ENCODE results near the gene PLD1.

The PLD1 gene

GRCh38 chr3:171620825-171621434 is 189.4 kb downstream of the PLD1 start:
- no peak for DNase-seq (ENCODE audit: low read depth, low spot score)

GRCh38 chr3:171616798-171617197 is 193.5 kb downstream of the PLD1 start:
- DNase-seq (ENCODE audit: low read depth, low spot score), result no peak

- DNase-seq (ENCODE audit: low read depth, low spot score), result no peak
These were observed 194.6 kb downstream of the PLD1 start for GRCh38 chr3:171615686-171616085.

- DNase-seq (ENCODE audit: low read depth, low spot score), result no peak
These were observed 195.0 kb downstream of the PLD1 start for GRCh38 chr3:171615281-171615680.

GRCh38 chr3:171614318-171614921 is 195.9 kb downstream of the PLD1 start:
- DNase-seq (ENCODE audit: low read depth, low spot score), result peak; percentile 71

- DNase-seq (ENCODE audit: low read depth, low spot score), result no peak
These were observed 202.8 kb downstream of the PLD1 start for GRCh38 chr3:171607452-171607851.

GRCh38 chr3:171606151-171606751 is 204.0 kb downstream of the PLD1 start:
- no peak for DNase-seq (ENCODE audit: low read depth, low spot score)

GRCh38 chr3:171604370-171604769 is 205.9 kb downstream of the PLD1 start:
- DNase-seq (ENCODE audit: low read depth, low spot score), result no peak

GRCh38 chr3:171602072-171602471 is 208.2 kb downstream of the PLD1 start:
- no peak for DNase-seq (ENCODE audit: low read depth, low spot score)

GRCh38 chr3:171600030-171600429 is 210.3 kb downstream of the PLD1 start:
- no peak for DNase-seq (ENCODE audit: low read depth, low spot score)

- DNase-seq (ENCODE audit: low read depth, low spot score), result no peak
These were observed 211.3 kb downstream of the PLD1 start for GRCh38 chr3:171598990-171599389.

- DNase-seq (ENCODE audit: low read depth, low spot score), result no peak
These were observed 217.5 kb downstream of the PLD1 start for GRCh38 chr3:171592786-171593185.

GRCh38 chr3:171591070-171591469 is 219.2 kb downstream of the PLD1 start:
- no peak for DNase-seq (ENCODE audit: low read depth, low spot score)

GRCh38 chr3:171586274-171586673 is 224.0 kb downstream of the PLD1 start:
- DNase-seq (ENCODE audit: low read depth, low spot score), result no peak

GRCh38 chr3:171585039-171585438 is 225.2 kb downstream of the PLD1 start:
- DNase-seq (ENCODE audit: low read depth, low spot score), result peak; percentile 60

- DNase-seq (ENCODE audit: low read depth, low spot score), result no peak
These were observed 226.2 kb downstream of the PLD1 start for GRCh38 chr3:171584100-171584499.

- no peak for DNase-seq (ENCODE audit: low read depth, low spot score)
These were observed 235.6 kb downstream of the PLD1 start for GRCh38 chr3:171574556-171575240.

GRCh38 chr3:171569571-171570132 is 240.6 kb downstream of the PLD1 start:
- no peak for DNase-seq (ENCODE audit: low read depth, low spot score)

- DNase-seq (ENCODE audit: low read depth, low spot score), result no peak
These were observed 241.5 kb downstream of the PLD1 start for GRCh38 chr3:171568766-171569165.

GRCh38 chr3:171566803-171567422 is 243.4 kb downstream of the PLD1 start:
- no peak for DNase-seq (ENCODE audit: low read depth, low spot score)

GRCh38 chr3:171565481-171566058 is 244.7 kb downstream of the PLD1 start:
- no peak for DNase-seq (ENCODE audit: low read depth, low spot score)

Measured in ELF-1 (cell line).